DOHH2 (cell line): ENCODE measurements around the gene THSD7A.

ENCODE experiments used
- H3F3A ChIP-seq: fragments of 200-600 bp; sonication (generic), shearing (Covaris generic); 2 replicates; pipeline ENCODE4 v1.6.0; 2016; ENCODE audit warnings: antibody characterized with exemption, mild to moderate bottlenecking; ENCODE audit not compliant: control insufficient read depth, insufficient read depth
- H3K27ac ChIP-seq: fragments of 200-600 bp; sonication (generic); 2 replicates; pipeline ENCODE4 v1.5.1; 2014; ENCODE audit warnings: low read depth, mild to moderate bottlenecking, low read length, moderate library complexity
- H3K27me3 ChIP-seq: fragments of 200-600 bp; sonication (generic); 2 replicates; pipeline ENCODE4 v1.6.1; 2014; ENCODE audit warnings: mild to moderate bottlenecking, low read length, mixed read lengths; ENCODE audit not compliant: control insufficient read depth
- H3K36me3 ChIP-seq: fragments of 200-600 bp; sonication (generic); 2 replicates; pipeline ENCODE4 v1.6.1; 2014; ENCODE audit warnings: mild to moderate bottlenecking, low read length, moderate library complexity, mixed read lengths; ENCODE audit not compliant: control insufficient read depth
- H3K4me1 ChIP-seq: fragments of 200-600 bp; sonication (generic); 2 replicates; pipeline ENCODE4 v1.6.1; 2014; ENCODE audit warnings: mild to moderate bottlenecking, low read length, mixed read lengths; ENCODE audit not compliant: control insufficient read depth
- H3K4me2 ChIP-seq: fragments of 200-600 bp; sonication (generic); 2 replicates; pipeline ENCODE4 v1.6.0; 2014; ENCODE audit warnings: mild to moderate bottlenecking, low read length, moderate library complexity
- H3K4me3 ChIP-seq: fragments of 200-600 bp; sonication (generic); 2 replicates; pipeline ENCODE4 v1.5.1; 2014; ENCODE audit warnings: mild to moderate bottlenecking, low read length, mixed read lengths
- H3K79me2 ChIP-seq: fragments of 200-600 bp; sonication (generic); 2 replicates; pipeline ENCODE4 v1.6.1; 2014; ENCODE audit warnings: mild to moderate bottlenecking, low read length, mixed read lengths; ENCODE audit not compliant: control insufficient read depth
- H3K9me2 ChIP-seq: fragments of 200-600 bp; sonication (generic); replicated peaks from 2 replicates; pipeline ENCODE4 v1.6.1; 2014; ENCODE audit warnings: mild to moderate bottlenecking, low read length, mixed read lengths; ENCODE audit not compliant: control insufficient read depth
- H3K9me3 ChIP-seq: fragments of 200-600 bp; sonication (generic); 2 replicates; pipeline ENCODE4 v1.6.1; 2014; ENCODE audit warnings: antibody characterized with exemption, low read length, mixed read lengths; ENCODE audit not compliant: control insufficient read depth, insufficient read depth
- H4K20me1 ChIP-seq: fragments of 200-600 bp; sonication (generic); 2 replicates; pipeline ENCODE4 v1.6.0; 2014; ENCODE audit warnings: low read depth, mild to moderate bottlenecking, antibody characterized with exemption, low read length, moderate library complexity; ENCODE audit not compliant: control insufficient read depth, insufficient read depth
- CTCF ChIP-seq: fragments of 200-600 bp; sonication (generic); IDR thresholded peaks from one replicate; pipeline ENCODE4 v1.5.1; 2014; ENCODE audit warnings: antibody characterized with exemption, mild to moderate bottlenecking, low read depth, low read length; ENCODE audit not compliant: poor library complexity, severe bottlenecking
- EZH2phosphoT487 ChIP-seq: fragments of 200-600 bp; sonication (generic); IDR thresholded peaks from 2 replicates; pipeline ENCODE4 v1.6.1; 2017; ENCODE audit warnings: borderline replicate concordance, mild to moderate bottlenecking, antibody characterized with exemption, low read length, moderate library complexity, mixed read lengths

THSD7A gene

GRCh38 chr7:11667071-11667809 is 164.8 kb downstream of the THSD7A start:
- H3K4me2 ChIP-seq, result no peak overlapping the region
- no peaks in the 10 kb centered on the region for H4K20me1 ChIP-seq
- H3K9me3 ChIP-seq, result no peaks in the 10 kb centered on the region
- no peaks in the 10 kb centered on the region for H3K9me2 ChIP-seq
- 0 out of 2 replicates have a peak, but pooled peaks cover 3% of the 10 kb centered on the region for H3K27me3 ChIP-seq
- no peaks in the 10 kb centered on the region for H3K79me2 ChIP-seq
- H3K4me3 ChIP-seq, result no peak overlapping the region
- no peaks in the 10 kb centered on the region for H3K4me1 ChIP-seq
- no peaks in the 10 kb centered on the region for H3F3A ChIP-seq
- TF ChIP-seq CTCF, result no peak
- no peak for TF ChIP-seq EZH2phosphoT487
- no peaks in the 10 kb centered on the region for H3K36me3 ChIP-seq
- H3K27ac ChIP-seq, result no peak overlapping the region

GRCh38 chr7:11665357-11665756 is 166.6 kb downstream of the THSD7A start:
- H3K27ac ChIP-seq, result no peak overlapping the region
- H4K20me1 ChIP-seq, result no peaks in the 10 kb centered on the region
- H3K9me3 ChIP-seq, result no peaks in the 10 kb centered on the region
- H3K4me2 ChIP-seq, result no peak overlapping the region
- H3K9me2 ChIP-seq, result no peaks in the 10 kb centered on the region
- TF ChIP-seq EZH2phosphoT487, result no peak
- no peak for TF ChIP-seq CTCF
- H3K4me3 ChIP-seq, result no peak overlapping the region
- H3K79me2 ChIP-seq, result no peaks in the 10 kb centered on the region
- no peaks in the 10 kb centered on the region for H3K36me3 ChIP-seq
- H3K27me3 ChIP-seq, result 0 out of 2 replicates have a peak, but pooled peaks cover 3% of the 10 kb centered on the region
- H3K4me1 ChIP-seq, result no peaks in the 10 kb centered on the region
- H3F3A ChIP-seq, result no peaks in the 10 kb centered on the region

- H4K20me1 ChIP-seq, result no peaks in the 10 kb centered on the region
- no peak overlapping the region for H3K4me2 ChIP-seq
- no peak for TF ChIP-seq CTCF
- TF ChIP-seq EZH2phosphoT487, result no peak
- H3K4me3 ChIP-seq, result no peak overlapping the region
- no peaks in the 10 kb centered on the region for H3F3A ChIP-seq
- no peaks in the 10 kb centered on the region for H3K36me3 ChIP-seq
- H3K9me2 ChIP-seq, result no peaks in the 10 kb centered on the region; the same call in 1 of the 2 replicates
- H3K79me2 ChIP-seq, result no peaks in the 10 kb centered on the region
- no peaks in the 10 kb centered on the region for H3K27me3 ChIP-seq
- H3K27ac ChIP-seq, result no peak overlapping the region
- no peaks in the 10 kb centered on the region for H3K9me3 ChIP-seq
- H3K4me1 ChIP-seq, result no peaks in the 10 kb centered on the region
These were observed 176.4 kb downstream of the THSD7A start for GRCh38 chr7:11655642-11656041.
